Ecto neural progenitor cell (in vitro differentiated cells): ENCODE results near the gene MARCHF5.
"Not testable (repeated sequence)": the region's sequence is repeated elsewhere in the genome, so short reads cannot be mapped to it uniquely, and the experiment has no call there.

Experiments used
- DNase-seq: peaks from one replicate; pipeline ENCODE4 v3.0.0-alpha.2; 2018; ENCODE audit warnings: low spot score

MARCHF5 gene

DNA sequence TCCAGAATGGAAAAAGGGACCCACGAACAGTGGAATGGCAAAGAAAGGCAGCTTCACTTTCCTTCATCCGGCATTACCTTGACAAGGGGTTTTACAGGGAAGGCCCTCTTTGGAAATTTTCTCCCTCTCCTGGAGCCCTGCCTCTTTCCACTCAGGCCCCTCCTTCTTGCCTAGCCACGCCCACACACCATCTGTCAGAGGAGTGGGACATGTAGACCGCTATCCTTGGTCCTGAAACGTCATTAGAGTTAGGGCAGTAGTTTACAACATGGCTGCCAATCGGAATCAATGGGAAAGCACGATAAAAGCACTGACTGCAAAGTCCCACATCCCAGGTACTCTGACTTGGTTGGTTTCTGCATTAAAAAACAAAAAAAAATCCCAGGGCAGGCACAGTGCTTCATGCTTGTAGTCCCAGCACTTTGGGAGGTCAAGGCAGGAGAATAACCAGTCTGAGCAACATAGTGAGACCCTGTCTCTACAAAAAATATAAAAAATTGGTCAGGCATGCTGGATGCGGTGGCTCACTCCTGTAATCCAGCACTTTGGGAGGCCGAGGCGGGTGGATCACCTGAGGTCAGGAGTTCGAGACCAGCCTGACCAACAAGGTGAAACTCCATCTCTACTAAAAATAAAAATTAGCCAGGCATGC is 96.4 kb downstream of the MARCHF5 start:
- peak; percentile 85 for DNase-seq

DNA sequence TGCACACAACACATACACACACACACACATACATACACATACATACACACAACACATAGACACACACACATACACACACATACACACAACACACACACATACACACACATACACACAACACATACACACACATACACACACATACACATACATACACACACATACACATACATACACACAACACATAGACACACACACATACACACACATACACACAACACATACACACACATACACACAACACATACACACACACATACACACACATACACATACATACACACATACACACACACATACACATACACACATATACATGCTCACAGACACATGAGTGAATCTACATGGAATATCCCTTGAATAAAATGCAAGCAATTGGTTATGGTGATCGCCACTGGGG is 102.2 kb downstream of the MARCHF5 start:
- not testable (repeated sequence) for DNase-seq

DNA sequence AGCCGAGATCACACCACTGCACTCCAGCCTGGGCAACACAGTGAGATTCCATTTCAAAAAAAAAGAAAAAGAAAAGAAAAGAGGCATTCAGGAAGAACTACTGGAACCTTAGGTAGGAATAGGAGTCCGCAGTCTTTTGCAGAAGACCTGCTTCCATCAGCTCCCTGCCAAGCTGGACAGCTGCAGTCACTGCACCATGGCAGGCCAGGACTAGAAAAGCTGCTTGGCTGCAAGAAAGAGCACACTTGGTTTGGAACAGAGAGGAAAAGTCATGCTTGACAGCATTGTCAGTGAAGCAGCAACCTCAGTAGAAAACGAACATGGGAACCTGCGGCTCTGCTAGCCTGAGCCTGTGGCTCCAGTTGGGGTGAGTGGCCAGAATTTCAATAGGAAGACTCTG is 104.3 kb downstream of the MARCHF5 start:
- no peak for DNase-seq

DNA sequence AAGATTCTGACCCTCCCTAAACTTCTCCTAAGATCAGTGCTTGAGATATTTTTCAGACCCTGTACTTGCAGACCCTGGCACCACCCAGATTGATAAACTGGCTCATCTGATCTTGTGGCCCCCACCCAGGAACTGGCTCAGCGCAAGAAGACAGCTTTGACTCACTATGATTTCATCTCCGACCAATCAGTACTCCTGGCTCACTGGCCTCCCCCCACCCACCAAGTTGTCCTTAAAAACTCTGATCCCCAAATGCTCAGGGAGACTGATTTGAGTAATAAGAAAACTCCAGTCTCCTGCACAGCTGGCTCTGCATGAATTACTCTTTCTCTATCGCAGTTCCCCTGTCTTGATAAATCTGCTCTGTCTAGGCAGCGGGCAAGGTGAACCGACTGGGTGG is 111.3 kb downstream of the MARCHF5 start:
- not testable (repeated sequence) for DNase-seq
